HepG2 (cell line): Measurements from ENCODE around the gene PSD4. TPM values are rescaled to one million over a fixed set of nuclear protein-coding genes. Genes with fewer than 3 reads are reported as not detected.
A peak's percentile ranks its signal among the peaks of the same experiment; 100 is the strongest.

ENCODE experiments used
- AFF4 ChIP-seq: sonication (generic); formaldehyde crosslinking; IDR thresholded peaks from 2 replicates; pipeline ENCODE4 v1.4.0; 2020; ENCODE audit warnings: missing genetic modification reagents
- HMG20A ChIP-seq: IDR thresholded peaks from 2 replicates; pipeline ENCODE4 v1.6.1; 2016; ENCODE audit warnings: borderline replicate concordance
- HOXA3 ChIP-seq: sonication (generic); formaldehyde crosslinking; IDR thresholded peaks from 2 replicates; pipeline ENCODE4 v1.5.0; 2020; ENCODE audit warnings: missing genetic modification reagents
- IRF9 ChIP-seq: sonication (generic); formaldehyde crosslinking; IDR thresholded peaks from 2 replicates; pipeline ENCODE4 v1.8.0; 2022; ENCODE audit warnings: missing genetic modification reagents, mild to moderate bottlenecking, borderline replicate concordance
- KLF6 ChIP-seq: IDR thresholded peaks from 2 replicates; pipeline ENCODE4 v1.8.0; 2016; ENCODE audit warnings: missing biosample characterization, missing genetic modification reagents
- MZF1 ChIP-seq: sonication (generic); formaldehyde crosslinking; IDR thresholded peaks from 2 replicates; pipeline ENCODE4 v1.8.1; 2023; ENCODE audit warnings: mild to moderate bottlenecking, missing genetic modification reagents, borderline replicate concordance
- POLR2AphosphoS2 ChIP-seq: IDR thresholded peaks from 2 replicates; pipeline ENCODE4 v1.6.1; 2011; ENCODE audit warnings: low read depth, low read length, improper control_type of control experiment
- SKIL ChIP-seq: sonication (generic); formaldehyde crosslinking; IDR thresholded peaks from 2 replicates; pipeline ENCODE4 v1.8.0; 2022; ENCODE audit warnings: missing genetic modification reagents, mild to moderate bottlenecking, moderate library complexity, borderline replicate concordance
- ZBTB37 ChIP-seq: sonication (generic); formaldehyde crosslinking; IDR thresholded peaks from 2 replicates; pipeline ENCODE4 v1.4.0; 2020; ENCODE audit warnings: mild to moderate bottlenecking, missing genetic modification reagents
- ZNF142 ChIP-seq: sonication (generic); formaldehyde crosslinking; IDR thresholded peaks from 2 replicates; pipeline ENCODE4 v1.4.0; 2020; ENCODE audit warnings: missing genetic modification reagents
- ZNF589 ChIP-seq: sonication (generic); formaldehyde crosslinking; conservative IDR thresholded peaks from 2 replicates; pipeline ENCODE4 v1.8.0; 2022; ENCODE audit warnings: mild to moderate bottlenecking, moderate library complexity, missing genetic modification reagents
- polyA plus RNA-seq, 8 experiments: library from polyadenylated mRNA; depleted of rRNA in 3 of 8; stranded (reverse) in 7 of 8; unstranded in 1 of 8; fragments of >200 nt; fragmentation: Illumina TruSeq in 4 of 8; extraction: Trizol in 4 of 8; gene quantifications; 2 replicates each; pipeline versions ENCODE4 v1.2.1 to v1.2.3, GENCODE V29; 2011 to 2016; ENCODE audit warnings: low read depth in 4 of 8, missing spikeins in 1 of 8, mixed read lengths in 1 of 8; ENCODE audit not compliant: insufficient read depth in 1 of 8
- total RNA-seq, 5 experiments: library from RNA; depleted of rRNA; stranded (reverse); fragments of >200 nt; fragmentation: Illumina TruSeq; extraction: Trizol; gene quantifications; 2 replicates each; pipeline ENCODE4 v1.2.3, GENCODE V29; 2016; ENCODE audit warnings: low read depth in 1 of 5

The PSD4 gene
- total and polyA plus RNA-seq, 2 of the 13 experiments (the other 11 are each of a cell fraction or from before 2014, with no cell fraction given), result 5.8 to 9.4 TPM

- TF ChIP-seq ZBTB37 (CRISPR knock-in tag) (peak; percentile 89), HMG20A (CRISPR knock-in tag) (0 out of 2 replicates have a peak, but pooled peaks have one; percentile 61), ZNF142 (CRISPR knock-in tag) (no peak), AFF4 (CRISPR knock-in tag) (peak; percentile 72; the same call in 1 of the 2 replicates), ZNF589 (CRISPR knock-in tag) (no peak), MZF1 (CRISPR knock-in tag) (no peak), SKIL (CRISPR knock-in tag) (no peak), IRF9 (CRISPR knock-in tag) (no peak; the same call in 1 of the 2 replicates), KLF6 (CRISPR knock-in tag) (no peak; the same call in 1 of the 2 replicates), HOXA3 (CRISPR knock-in tag) (peak; percentile 57; the same call in 1 of the 2 replicates), POLR2AphosphoS2 (no peak)
These were observed 44.7 kb downstream of the PSD4 start (continued) for GRCh38 chr2:113218283-113219091.
